Neutrophil (primary cell): Measurements from ENCODE around the gene FHDC1.

ENCODE experiments used
- H3K27ac ChIP-seq: fragments of 200-600 bp; sonication (generic); 2 replicates; pipeline ENCODE4 v1.5.1; 2016; ENCODE audit warnings: mild to moderate bottlenecking, moderate library complexity
- H3K27me3 ChIP-seq: fragments of 200-600 bp; sonication (generic); 2 replicates; pipeline ENCODE4 v1.6.0; 2016; ENCODE audit warnings: mild to moderate bottlenecking
- H3K36me3 ChIP-seq: fragments of 200-600 bp; sonication (generic); 2 replicates; pipeline ENCODE4 v1.5.1; 2017
- H3K4me1 ChIP-seq, 2 experiments: fragments of 200-600 bp in 1 of 2; sonication (generic) in 1 of 2; 1 replicate in 1 of 2; 2 replicates in 1 of 2; pipeline versions ENCODE4 v1.5.1 to v1.6.1; 2013 to 2016; ENCODE audit warnings: low read depth in 1 of 2, low read length in 1 of 2, mild to moderate bottlenecking in 1 of 2, moderate library complexity in 1 of 2; ENCODE audit not compliant: control insufficient read depth in 1 of 2, insufficient read depth in 1 of 2
- H3K4me3 ChIP-seq, 2 experiments: fragments of 200-600 bp in 1 of 2; sonication (generic) in 1 of 2; 1 replicate in 1 of 2; 2 replicates in 1 of 2; pipeline ENCODE4 v1.5.1; 2013 to 2016; ENCODE audit warnings: low read depth in 1 of 2, low read length in 1 of 2, mild to moderate bottlenecking in 1 of 2, moderate library complexity in 1 of 2
- H3K9me3 ChIP-seq: fragments of 200-600 bp; sonication (generic); 2 replicates; pipeline ENCODE4 v1.5.1; 2016
- TF ChIP-seq, protein P1 (sequence below): fragments of 200-600 bp; sonication (generic); IDR thresholded peaks from 2 replicates; pipeline ENCODE4 v1.5.1; 2016; ENCODE audit warnings: antibody characterized with exemption

FHDC1 gene

DNA sequence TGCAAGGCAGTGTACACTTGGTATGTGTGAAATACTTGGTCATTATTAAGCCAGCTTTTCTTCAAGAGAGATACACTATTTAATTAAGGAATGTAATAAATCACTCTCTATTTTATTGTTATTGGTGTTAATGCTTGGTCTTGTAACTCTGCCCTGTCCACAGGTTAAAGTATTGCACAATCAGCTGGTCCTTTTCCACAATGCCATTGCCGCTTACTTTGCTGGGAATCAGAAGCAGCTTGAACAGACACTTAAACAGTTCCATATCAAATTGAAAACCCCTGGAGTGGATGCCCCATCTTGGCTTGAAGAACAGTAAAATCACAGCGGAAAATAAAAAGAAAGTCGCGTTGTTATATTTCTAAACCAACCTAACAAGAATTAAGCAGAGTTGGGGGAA lies 26.2 kb upstream of the FHDC1 start:
- Histone ChIP-seq H3K9me3 (no peaks in the 10 kb centered on the region), H3K27ac (no peak overlapping the region), H3K36me3 (peaks cover 14% of the 10 kb centered on the region), H3K27me3 (no peaks in the 10 kb centered on the region), H3K4me1 (no peaks in the 10 kb centered on the region), H3K4me3 (no peak overlapping the region)
- TF ChIP-seq, protein P1, sequence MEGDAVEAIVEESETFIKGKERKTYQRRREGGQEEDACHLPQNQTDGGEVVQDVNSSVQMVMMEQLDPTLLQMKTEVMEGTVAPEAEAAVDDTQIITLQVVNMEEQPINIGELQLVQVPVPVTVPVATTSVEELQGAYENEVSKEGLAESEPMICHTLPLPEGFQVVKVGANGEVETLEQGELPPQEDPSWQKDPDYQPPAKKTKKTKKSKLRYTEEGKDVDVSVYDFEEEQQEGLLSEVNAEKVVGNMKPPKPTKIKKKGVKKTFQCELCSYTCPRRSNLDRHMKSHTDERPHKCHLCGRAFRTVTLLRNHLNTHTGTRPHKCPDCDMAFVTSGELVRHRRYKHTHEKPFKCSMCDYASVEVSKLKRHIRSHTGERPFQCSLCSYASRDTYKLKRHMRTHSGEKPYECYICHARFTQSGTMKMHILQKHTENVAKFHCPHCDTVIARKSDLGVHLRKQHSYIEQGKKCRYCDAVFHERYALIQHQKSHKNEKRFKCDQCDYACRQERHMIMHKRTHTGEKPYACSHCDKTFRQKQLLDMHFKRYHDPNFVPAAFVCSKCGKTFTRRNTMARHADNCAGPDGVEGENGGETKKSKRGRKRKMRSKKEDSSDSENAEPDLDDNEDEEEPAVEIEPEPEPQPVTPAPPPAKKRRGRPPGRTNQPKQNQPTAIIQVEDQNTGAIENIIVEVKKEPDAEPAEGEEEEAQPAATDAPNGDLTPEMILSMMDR: no peak

DNA sequence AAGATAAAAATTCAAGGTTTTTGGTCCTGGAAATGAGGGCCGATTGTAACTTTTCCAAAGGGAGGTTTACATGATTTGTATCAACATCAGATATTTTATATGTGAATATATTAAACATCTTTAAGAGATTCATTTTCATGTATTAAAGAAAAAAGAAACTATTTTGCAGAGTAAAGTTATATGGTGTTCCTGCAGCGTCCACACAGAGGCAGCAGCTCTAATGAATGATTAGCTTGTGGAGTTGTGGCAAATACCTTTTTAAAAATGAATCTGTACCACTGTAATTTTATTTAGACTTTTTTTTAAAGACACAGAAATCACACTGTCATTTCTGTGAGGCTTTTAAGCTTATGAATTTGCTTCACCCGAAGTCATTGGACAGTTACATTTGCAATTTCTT lies 25.6 kb upstream of the FHDC1 start:
- H3K27ac ChIP-seq: no peak overlapping the region
- H3K9me3 ChIP-seq: no peaks in the 10 kb centered on the region
- H3K27me3 ChIP-seq: no peaks in the 10 kb centered on the region
- H3K4me3 ChIP-seq: no peak overlapping the region
- H3K36me3 ChIP-seq: peaks cover 14% of the 10 kb centered on the region
- TF ChIP-seq, protein P1: no peak
- H3K4me1 ChIP-seq: no peaks in the 10 kb centered on the region

DNA sequence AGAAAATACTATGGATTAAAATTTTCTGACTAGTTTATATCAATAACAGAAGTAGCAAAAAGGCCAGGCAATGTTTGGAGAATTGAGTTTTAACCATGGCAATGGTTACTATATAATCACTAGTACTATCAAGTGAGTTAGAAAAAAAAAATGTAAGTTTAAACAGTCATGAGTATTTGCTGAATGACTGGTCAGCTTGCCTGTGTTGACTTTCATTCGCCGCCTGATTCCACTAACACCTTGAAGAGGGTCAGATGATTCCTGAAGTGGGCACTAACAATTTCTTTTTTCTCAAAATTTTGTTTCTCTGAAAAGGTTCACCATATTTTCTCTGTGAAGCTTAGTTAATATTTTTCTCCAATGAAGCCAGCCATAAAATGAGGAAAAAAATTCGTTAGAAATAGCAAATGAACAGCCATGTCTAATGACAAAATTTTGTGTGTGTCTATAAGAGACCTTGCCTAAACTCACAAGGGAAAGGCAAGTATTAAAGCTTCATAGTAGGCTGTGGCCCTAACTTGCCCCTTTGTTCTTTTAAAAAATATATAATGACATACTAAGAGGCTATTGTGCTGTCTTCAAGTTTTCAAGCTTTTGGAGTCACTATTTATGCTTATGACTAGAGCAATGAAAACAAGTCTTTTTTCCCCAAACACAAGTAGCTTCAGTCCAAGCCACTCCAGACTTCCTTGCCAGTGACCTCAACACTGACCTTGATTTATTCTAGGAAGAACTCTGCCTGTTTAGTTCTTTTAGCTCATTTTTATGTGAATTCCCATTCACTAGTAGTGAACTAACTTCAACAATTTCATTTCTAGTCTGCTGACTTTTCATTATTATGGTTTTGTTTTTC lies 18.4 kb upstream of the FHDC1 start:
- TF ChIP-seq, protein P1: no peak

DNA sequence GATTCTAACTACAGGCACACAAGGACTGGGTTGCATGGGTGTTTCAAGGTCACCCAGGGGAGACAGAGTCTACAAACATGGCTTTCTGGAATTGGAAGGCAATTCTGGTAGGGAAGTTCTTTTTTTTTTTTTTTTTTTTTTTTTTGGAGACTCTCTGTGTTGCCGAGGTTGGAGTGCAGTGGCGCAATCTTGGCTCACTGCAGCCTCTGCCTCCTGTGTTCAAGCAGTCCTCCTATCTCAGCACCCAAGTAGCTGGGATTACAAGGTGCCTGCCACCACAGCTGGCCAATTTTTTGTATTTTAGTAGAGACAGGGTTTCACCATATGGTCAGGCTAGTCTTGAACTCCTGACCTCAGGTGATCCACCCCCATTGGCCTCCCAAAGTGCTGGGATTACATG lies 16.3 kb upstream of the FHDC1 start:
- no peak overlapping the region for H3K4me3 ChIP-seq
- TF ChIP-seq, protein P1: no peak
- H3K27ac ChIP-seq: no peak overlapping the region
- H3K9me3 ChIP-seq: no peaks in the 10 kb centered on the region
- no peaks in the 10 kb centered on the region for H3K4me1 ChIP-seq
- H3K27me3 ChIP-seq: no peaks in the 10 kb centered on the region
- H3K36me3 ChIP-seq: no peaks in the 10 kb centered on the region

More for the DNA sequence above, 18.4 kb upstream of the FHDC1 start:
- Histone ChIP-seq H3K4me1 (no peaks in the 10 kb centered on the region), H3K36me3 (no peaks in the 10 kb centered on the region), H3K4me3 (no peak overlapping the region), H3K27me3 (no peaks in the 10 kb centered on the region), H3K9me3 (no peaks in the 10 kb centered on the region), H3K27ac (no peak overlapping the region)

DNA sequence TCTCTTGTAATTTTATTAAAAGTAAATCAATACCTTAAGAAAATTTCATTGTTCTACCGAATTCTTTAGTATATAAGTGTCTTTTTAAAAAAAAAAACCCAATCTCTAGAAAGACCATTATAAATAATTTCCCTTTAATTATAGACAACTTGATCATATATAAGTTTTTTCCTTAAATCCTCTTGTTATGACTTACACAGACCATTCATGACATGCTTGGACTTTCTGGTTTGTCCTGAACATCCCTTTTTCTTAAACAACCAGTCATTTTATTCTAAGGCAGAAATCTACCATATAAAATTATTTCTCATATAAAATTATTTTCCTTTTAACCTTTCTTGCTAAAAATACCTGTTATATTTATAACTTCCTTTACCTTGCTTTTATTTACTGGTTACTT lies 15.4 kb upstream of the FHDC1 start:
- TF ChIP-seq, protein P1: no peak
- H3K4me1 ChIP-seq: no peaks in the 10 kb centered on the region
- no peaks in the 10 kb centered on the region for H3K9me3 ChIP-seq
- H3K36me3 ChIP-seq: no peaks in the 10 kb centered on the region
- no peak overlapping the region for H3K4me3 ChIP-seq
- no peak overlapping the region for H3K27ac ChIP-seq
- no peaks in the 10 kb centered on the region for H3K27me3 ChIP-seq
